HEK293 (cell line): ENCODE results near the gene KANSL2.

Source experiments
- CTCF ChIP-seq: fragments of 450-650 bp; formaldehyde crosslinking; IDR thresholded peaks from 2 replicates; pipeline ENCODE4 v1.5.1; 2016; ENCODE audit warnings: missing biosample characterization, missing genetic modification characterization
- SP2 ChIP-seq: fragments of 450-650 bp; formaldehyde crosslinking; IDR thresholded peaks from 2 replicates; pipeline ENCODE4 v1.5.1; 2016; ENCODE audit warnings: missing biosample characterization, missing genetic modification characterization
- YY1 ChIP-seq: fragments of 450-650 bp; formaldehyde crosslinking; IDR thresholded peaks from 2 replicates; pipeline ENCODE4 v1.5.1; 2018; ENCODE audit warnings: missing biosample characterization, missing genetic modification characterization
- ZBTB1 ChIP-seq: fragments of 450-650 bp; formaldehyde crosslinking; IDR thresholded peaks from 2 replicates; pipeline ENCODE4 v1.5.1; 2016; ENCODE audit warnings: missing biosample characterization, missing genetic modification characterization
- ZNF23 ChIP-seq: fragments of 450-650 bp; formaldehyde crosslinking; IDR thresholded peaks from 2 replicates; pipeline ENCODE4 v1.5.1; 2016; ENCODE audit warnings: missing biosample characterization, missing genetic modification characterization, borderline replicate concordance
- ZNF341 ChIP-seq: fragments of 450-650 bp; formaldehyde crosslinking; IDR thresholded peaks from 2 replicates; pipeline ENCODE4; 2016; ENCODE audit warnings: low read depth, missing biosample characterization, missing genetic modification characterization
- ZNF658 ChIP-seq: fragments of 450-650 bp; formaldehyde crosslinking; IDR thresholded peaks from 2 replicates; pipeline ENCODE4; 2016; ENCODE audit warnings: missing biosample characterization, missing genetic modification characterization
- ZSCAN30 ChIP-seq: fragments of 450-650 bp; IDR thresholded peaks from 2 replicates; pipeline ENCODE4 v1.5.1; 2018; ENCODE audit warnings: missing biosample characterization, mild to moderate bottlenecking, missing genetic modification characterization, moderate library complexity
- TF ChIP-seq, protein P1 (sequence below): fragments of 450-650 bp; formaldehyde crosslinking; IDR thresholded peaks from 2 replicates; pipeline ENCODE4 v1.5.1; 2016; ENCODE audit warnings: missing biosample characterization, missing genetic modification characterization

- TF ChIP-seq CTCF (tag by site-specific recombination) (no peak), ZNF341 (no peak), ZNF658 (tag by site-specific recombination) (no peak), ZNF23 (tag by site-specific recombination) (no peak), ZSCAN30 (no peak), YY1 (tag by site-specific recombination) (no peak), SP2 (tag by site-specific recombination) (no peak), ZBTB1 (tag by site-specific recombination) (no peak)
- TF ChIP-seq, protein P1, sequence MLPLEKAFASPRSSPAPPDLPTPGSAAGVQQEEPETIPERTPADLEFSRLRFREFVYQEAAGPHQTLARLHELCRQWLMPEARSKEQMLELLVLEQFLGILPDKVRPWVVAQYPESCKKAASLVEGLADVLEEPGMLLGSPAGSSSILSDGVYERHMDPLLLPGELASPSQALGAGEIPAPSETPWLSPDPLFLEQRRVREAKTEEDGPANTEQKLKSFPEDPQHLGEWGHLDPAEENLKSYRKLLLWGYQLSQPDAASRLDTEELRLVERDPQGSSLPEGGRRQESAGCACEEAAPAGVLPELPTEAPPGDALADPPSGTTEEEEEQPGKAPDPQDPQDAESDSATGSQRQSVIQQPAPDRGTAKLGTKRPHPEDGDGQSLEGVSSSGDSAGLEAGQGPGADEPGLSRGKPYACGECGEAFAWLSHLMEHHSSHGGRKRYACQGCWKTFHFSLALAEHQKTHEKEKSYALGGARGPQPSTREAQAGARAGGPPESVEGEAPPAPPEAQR (tag by site-specific recombination), result no peak
Measured at GRCh38 chr12:48693572-48693971, 11.5 kb upstream of the KANSL2 start.
